22Rv1 (cell line): ENCODE measurements around the gene GAK.

Source experiments
- ZFX ChIP-seq: fragments of 450-650 bp; IDR thresholded peaks from 2 replicates; pipeline ENCODE4 v1.6.1; 2017; ENCODE audit warnings: antibody characterized with exemption, borderline replicate concordance
- TF ChIP-seq, protein P1 (sequence below): fragments of 450-650 bp; IDR thresholded peaks from 2 replicates; pipeline ENCODE4 v1.5.1; 2017; ENCODE audit warnings: mild to moderate bottlenecking

- TF ChIP-seq, protein P1, sequence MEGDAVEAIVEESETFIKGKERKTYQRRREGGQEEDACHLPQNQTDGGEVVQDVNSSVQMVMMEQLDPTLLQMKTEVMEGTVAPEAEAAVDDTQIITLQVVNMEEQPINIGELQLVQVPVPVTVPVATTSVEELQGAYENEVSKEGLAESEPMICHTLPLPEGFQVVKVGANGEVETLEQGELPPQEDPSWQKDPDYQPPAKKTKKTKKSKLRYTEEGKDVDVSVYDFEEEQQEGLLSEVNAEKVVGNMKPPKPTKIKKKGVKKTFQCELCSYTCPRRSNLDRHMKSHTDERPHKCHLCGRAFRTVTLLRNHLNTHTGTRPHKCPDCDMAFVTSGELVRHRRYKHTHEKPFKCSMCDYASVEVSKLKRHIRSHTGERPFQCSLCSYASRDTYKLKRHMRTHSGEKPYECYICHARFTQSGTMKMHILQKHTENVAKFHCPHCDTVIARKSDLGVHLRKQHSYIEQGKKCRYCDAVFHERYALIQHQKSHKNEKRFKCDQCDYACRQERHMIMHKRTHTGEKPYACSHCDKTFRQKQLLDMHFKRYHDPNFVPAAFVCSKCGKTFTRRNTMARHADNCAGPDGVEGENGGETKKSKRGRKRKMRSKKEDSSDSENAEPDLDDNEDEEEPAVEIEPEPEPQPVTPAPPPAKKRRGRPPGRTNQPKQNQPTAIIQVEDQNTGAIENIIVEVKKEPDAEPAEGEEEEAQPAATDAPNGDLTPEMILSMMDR: no peak
- no peak for TF ChIP-seq ZFX
Measured at GRCh38 chr4:895596-895995, 36.5 kb downstream of the GAK start.
